Upper lobe of right lung (tissue), 1 donor: ENCODE data around the gene CIT. TPM values are rescaled to one million over a fixed set of nuclear protein-coding genes. Genes with fewer than 3 reads are reported as not detected.

Source experiments
- ATAC-seq: fragments of 200-7000 bp; cut with Tn5 transposase; one replicate; pipeline ENCODE4 v1.9.1; 2020; ENCODE audit warnings: mild to moderate bottlenecking, moderate library complexity
- DNase-seq: peaks from one replicate; pipeline ENCODE4 v3.0.0-alpha.2; 2020
- H3K27ac ChIP-seq: fragments of 200-600 bp; one replicate; pipeline ENCODE4 v1.8.0; 2022
- H3K27me3 ChIP-seq: fragments of 200-600 bp; one replicate; pipeline ENCODE4 v1.8.0; 2022; ENCODE audit warnings: mild to moderate bottlenecking
- H3K36me3 ChIP-seq: fragments of 200-600 bp; one replicate; pipeline ENCODE4 v1.8.0; 2022
- H3K4me1 ChIP-seq: fragments of 200-600 bp; one replicate; pipeline ENCODE4 v1.8.0; 2022
- H3K4me3 ChIP-seq: fragments of 200-600 bp; one replicate; pipeline ENCODE4 v1.8.0; 2022; ENCODE audit warnings: mild to moderate bottlenecking
- H3K9me3 ChIP-seq: fragments of 200-600 bp; one replicate; pipeline ENCODE4 v1.8.0; 2022
- CTCF ChIP-seq: fragments of 200-600 bp; IDR thresholded peaks from one replicate; pipeline ENCODE4 v1.8.0; 2022; ENCODE audit warnings: antibody characterized with exemption
- intact Hi-C: fragments of 100-400 bp; cut with DNase I; formaldehyde crosslinking; loops from one replicate; pipeline ENCODE4 v1.11.0; 2022
- total RNA-seq: library from RNA; stranded (reverse); fragmentation: NEBNext Ultra II Directional; extraction: Animal tissue kit (Norgen Biotek cat#: 25700); gene quantifications from one replicate; pipeline ENCODE4 v1.2.1, GENCODE V29; 2021
- donor health status: DM: no; HTN: yes; CAD: no; lungs with severe emphysema.

CIT gene
- total RNA-seq, 1 donor from 2014 or later, result 6.8 TPM

GRCh38 chr12:119691202-119691810 lies 185.8 kb downstream of the CIT start:
- no peak overlapping the region for H3K27ac ChIP-seq

DNA sequence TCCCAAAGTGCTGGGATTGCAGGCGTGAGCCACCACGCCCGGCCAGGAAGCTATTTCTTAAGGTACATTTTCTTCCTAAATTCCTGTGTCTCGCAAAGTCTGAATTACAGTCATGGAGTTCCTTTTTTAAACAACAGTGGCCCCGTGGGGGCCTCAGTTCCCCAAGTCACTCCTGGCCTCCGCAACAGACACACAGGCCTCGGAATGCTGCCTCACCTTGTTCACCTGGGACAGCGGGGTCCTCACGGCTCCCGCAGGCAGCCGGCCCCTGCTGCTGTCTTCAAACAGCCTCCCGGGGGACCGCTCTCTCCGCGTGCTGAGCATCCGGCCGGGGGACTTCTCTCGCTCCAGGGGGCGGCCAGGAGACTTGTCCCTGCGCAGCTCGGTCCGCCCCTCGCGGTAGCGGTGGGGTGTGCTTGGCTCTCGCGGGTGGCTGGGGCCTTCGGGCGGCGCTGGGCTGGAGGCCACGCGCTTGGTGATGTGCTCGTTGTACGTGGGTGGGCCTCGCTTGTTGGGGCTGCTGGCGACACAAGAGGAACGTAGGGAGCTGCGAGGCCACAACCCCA lies 187.1 kb downstream of the CIT start:
- ATAC-seq (no peak), DNase-seq (no peak)
- peaks cover 31% of the 10 kb centered on the region for H3K4me1 ChIP-seq
- no peak overlapping the region for H3K27ac ChIP-seq
- H3K4me3 ChIP-seq, result no peak overlapping the region
- intact Hi-C loops, result no loop called here
- H3K9me3 ChIP-seq, result no peaks in the 10 kb centered on the region
- no peak for TF ChIP-seq CTCF
- no peaks in the 10 kb centered on the region for H3K36me3 ChIP-seq
- no peaks in the 10 kb centered on the region for H3K27me3 ChIP-seq

More at GRCh38 chr12:119691202-119691810, 185.8 kb downstream of the CIT start:
- intact Hi-C loops, result no loop called here
- no peaks in the 10 kb centered on the region for H3K9me3 ChIP-seq
- no peaks in the 10 kb centered on the region for H3K27me3 ChIP-seq
- no peak for ATAC-seq
- no peaks in the 10 kb centered on the region for H3K36me3 ChIP-seq
- no peak for DNase-seq
- no peak overlapping the region for H3K4me3 ChIP-seq
- no peak for TF ChIP-seq CTCF
- H3K4me1 ChIP-seq, result peaks cover 23% of the 10 kb centered on the region

DNA sequence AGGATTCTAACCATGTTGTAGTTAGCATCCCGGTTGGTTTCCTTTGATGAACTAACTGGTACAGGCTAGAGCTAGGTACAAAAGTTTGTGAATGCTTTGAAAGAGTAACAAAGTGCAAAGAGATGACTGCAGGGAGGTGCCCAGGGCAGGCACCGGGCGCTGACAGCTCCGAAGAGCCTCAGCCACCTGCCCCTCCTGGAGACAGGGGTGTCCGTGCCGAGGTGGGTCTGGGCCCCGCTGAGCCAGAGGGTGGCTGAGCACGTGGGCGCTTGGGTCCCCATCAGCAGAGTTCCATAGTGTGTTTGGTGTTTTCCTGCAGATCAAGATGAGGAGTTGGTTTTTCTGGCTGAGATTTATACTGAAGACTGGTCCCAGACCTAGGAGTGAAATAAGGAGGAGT lies 189.2 kb downstream of the CIT start:
- peaks cover 19% of the 10 kb centered on the region for H3K4me1 ChIP-seq
- H3K4me3 ChIP-seq, result no peak overlapping the region
- ATAC-seq (no peak), DNase-seq (no peak)
- intact Hi-C loops, result no loop called here
- no peak overlapping the region for H3K27ac ChIP-seq
- no peaks in the 10 kb centered on the region for H3K27me3 ChIP-seq
- no peak for TF ChIP-seq CTCF
- H3K36me3 ChIP-seq, result no peaks in the 10 kb centered on the region
- H3K9me3 ChIP-seq, result no peaks in the 10 kb centered on the region

GRCh38 chr12:119687406-119687805 lies 189.7 kb downstream of the CIT start:
- Histone ChIP-seq H3K9me3 (no peaks in the 10 kb centered on the region), H3K4me3 (no peak overlapping the region), H3K4me1 (peaks cover 15% of the 10 kb centered on the region), H3K36me3 (no peaks in the 10 kb centered on the region), H3K27ac (no peak overlapping the region), H3K27me3 (no peaks in the 10 kb centered on the region)
- DNase-seq, result no peak
- intact Hi-C loops, result no loop called here
- ATAC-seq, result no peak
- no peak for TF ChIP-seq CTCF

- peaks cover 6% of the 10 kb centered on the region for H3K36me3 ChIP-seq
- H3K9me3 ChIP-seq, result no peaks in the 10 kb centered on the region
- H3K27ac ChIP-seq, result no peak overlapping the region
- no peak for TF ChIP-seq CTCF
- DNase-seq (no peak), ATAC-seq (no peak)
- no peak overlapping the region for H3K4me3 ChIP-seq
- intact Hi-C loops, result no loop called here
- peaks cover 15% of the 10 kb centered on the region for H3K4me1 ChIP-seq
- H3K27me3 ChIP-seq, result no peaks in the 10 kb centered on the region
These were observed 190.3 kb downstream of the CIT start for GRCh38 chr12:119686776-119687175.

DNA sequence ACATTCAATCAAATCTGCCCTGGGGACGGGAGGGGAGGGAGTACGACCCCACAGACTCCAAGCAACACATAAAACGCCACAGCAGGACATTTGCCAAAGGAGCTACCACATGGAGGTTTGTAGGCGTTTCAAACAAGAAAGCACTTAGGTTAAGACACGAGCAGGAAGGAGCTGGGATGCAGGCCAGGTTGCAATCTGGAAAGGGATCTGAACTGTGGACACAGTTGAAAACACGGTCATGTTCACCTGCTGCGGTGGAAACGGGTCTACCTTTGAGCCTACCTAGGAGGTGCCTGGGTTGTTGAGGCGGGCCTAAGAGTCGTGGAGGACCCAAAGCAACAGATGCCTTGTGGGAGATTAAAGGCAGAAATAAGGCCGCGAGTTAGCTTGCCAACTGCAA lies 190.8 kb downstream of the CIT start:
- no peak overlapping the region for H3K4me3 ChIP-seq
- H3K36me3 ChIP-seq, result peaks cover 10% of the 10 kb centered on the region
- no peak for TF ChIP-seq CTCF
- no peaks in the 10 kb centered on the region for H3K27me3 ChIP-seq
- ATAC-seq (no peak), DNase-seq (no peak)
- intact Hi-C loops, result no loop called here
- no peak overlapping the region for H3K27ac ChIP-seq
- no peaks in the 10 kb centered on the region for H3K9me3 ChIP-seq
- H3K4me1 ChIP-seq, result peaks cover 15% of the 10 kb centered on the region
